Left ventricle myocardium superior (tissue), 1 donor: Measurements from ENCODE around the gene DDX4. TPM values are rescaled to one million over a fixed set of nuclear protein-coding genes. Genes with fewer than 3 reads are reported as not detected.
"Not testable (repeated sequence)": the region's sequence is repeated elsewhere in the genome, so short reads cannot be mapped to it uniquely, and the experiment has no call there.

Experiments used
- ATAC-seq: fragments of 200-7000 bp; cut with Tn5 transposase; one replicate; pipeline ENCODE4 v1.9.1; 2020; ENCODE audit warnings: mild to moderate bottlenecking, moderate library complexity
- DNase-seq: peaks from one replicate; pipeline ENCODE4 v3.0.0-alpha.2; 2020
- intact Hi-C: fragments of 100-400 bp; cut with micrococcal nuclease; formaldehyde crosslinking; loops from one replicate; pipeline ENCODE4 v1.11.0; 2022
- total RNA-seq: library from RNA; stranded (reverse); fragmentation: NEBNext Ultra II Directional; extraction: Animal tissue kit (Norgen Biotek cat#: 25700); gene quantifications from one replicate; pipeline ENCODE4 v1.2.1, GENCODE V29; 2021
- donor health status: DM: no; HTN: yes; CAD: no; lungs with severe emphysema.

Gene DDX4
- total RNA-seq, 1 donor from 2014 or later, result not detected

- intact Hi-C loops, result no loop called here
- ATAC-seq (no peak), DNase-seq (no peak)
These were observed 22.3 kb upstream of the DDX4 start for GRCh38 chr5:55715519-55716078.

DNA sequence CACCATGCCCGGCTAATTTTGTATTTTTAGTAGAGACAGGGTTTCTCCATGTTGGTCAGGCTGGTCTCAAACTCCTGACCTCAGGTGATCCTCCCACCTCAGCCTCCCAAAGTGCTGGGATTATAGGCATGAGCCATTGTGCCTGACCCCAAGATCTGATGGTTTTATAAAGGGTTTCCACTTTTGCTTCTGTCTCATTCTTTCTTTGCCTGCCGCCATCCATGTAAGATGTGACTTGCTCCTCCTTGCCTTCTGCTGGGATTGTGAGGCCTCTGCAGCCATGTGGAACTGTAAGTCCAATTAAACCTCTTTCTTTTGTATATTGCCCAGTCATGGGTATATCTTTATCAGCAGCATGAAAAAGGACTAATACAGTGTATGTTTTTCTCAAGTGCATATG lies 18.8 kb upstream of the DDX4 start:
- DNase-seq, ATAC-seq, intact Hi-C loops: not testable (repeated sequence)

GRCh38 chr5:55720188-55720703 lies 17.6 kb upstream of the DDX4 start:
- ATAC-seq, result no peak

DNA sequence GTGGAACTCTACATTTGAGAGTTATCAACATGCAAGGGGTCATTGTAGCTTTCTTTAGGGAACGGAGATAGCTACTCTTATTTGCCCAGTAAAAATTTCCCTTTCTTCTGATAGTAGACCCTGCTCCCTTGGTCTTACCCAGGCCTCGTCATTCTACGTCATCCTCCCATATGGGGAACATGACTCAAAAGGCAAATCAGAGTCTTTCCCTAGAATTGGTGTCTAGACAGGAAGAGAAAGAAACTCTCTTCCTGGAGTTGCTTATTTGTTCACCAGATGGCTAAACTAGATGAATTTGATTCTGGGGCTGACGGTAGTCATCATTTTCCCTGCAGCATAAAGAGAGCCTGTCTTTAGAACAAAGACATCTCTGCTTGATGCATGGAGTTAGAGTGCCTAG lies 13.6 kb upstream of the DDX4 start:
- ATAC-seq (no peak), DNase-seq (no peak)
- intact Hi-C loops, result no loop called here

More at GRCh38 chr5:55720188-55720703, 17.6 kb upstream of the DDX4 start:
- intact Hi-C loops, result no loop called here
- DNase-seq, result no peak

GRCh38 chr5:55731848-55732247 lies 6.0 kb upstream of the DDX4 start:
- DNase-seq, result no peak
- no peak for ATAC-seq
- intact Hi-C loops, result no loop called here

GRCh38 chr5:55732585-55732984 lies 5.3 kb upstream of the DDX4 start:
- DNase-seq (no peak), ATAC-seq (no peak)
- intact Hi-C loops, result no loop called here

DNA sequence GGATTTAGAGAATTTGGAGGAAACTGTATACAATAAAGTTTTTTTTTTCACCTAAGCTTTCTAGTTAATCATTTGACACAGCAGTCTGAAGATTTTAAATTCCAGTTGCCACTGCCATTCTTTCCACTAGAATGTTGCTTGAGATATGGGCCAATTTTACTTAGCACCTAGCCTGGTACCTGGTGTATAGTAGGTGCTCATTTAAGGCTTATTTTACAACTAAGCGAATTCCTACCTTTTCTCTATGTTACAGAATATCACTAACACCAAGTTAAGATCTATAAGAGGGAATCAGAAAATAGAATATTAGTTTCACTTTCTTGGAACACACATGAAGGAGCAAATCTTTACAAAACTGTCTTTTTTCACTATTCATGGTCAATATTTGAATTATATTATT lies 3.2 kb upstream of the DDX4 start:
- DNase-seq (no peak), ATAC-seq (no peak)
- intact Hi-C loops, result no loop called here

DNA sequence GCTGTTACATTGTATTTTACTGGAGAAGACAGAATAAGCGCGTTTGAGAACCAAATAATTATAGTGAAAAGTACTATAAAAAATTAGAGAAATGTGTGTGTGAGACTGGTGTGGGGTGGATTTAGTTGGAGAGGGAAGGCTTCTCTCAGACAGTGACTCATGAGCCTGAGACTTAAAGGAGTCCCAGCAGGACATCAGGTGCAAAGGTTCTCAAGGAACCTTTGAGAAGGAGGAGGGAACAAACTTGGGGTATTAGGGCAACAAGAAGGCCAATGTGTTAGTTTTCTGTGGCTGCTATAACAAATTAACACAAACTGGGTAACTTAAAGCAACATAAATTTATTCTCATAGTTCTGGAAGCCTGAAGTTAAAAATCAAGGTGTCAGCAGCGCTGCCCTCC lies 4.9 kb downstream of the DDX4 start:
- ATAC-seq, result no peak
- intact Hi-C loops, result no loop called here
- DNase-seq, result no peak

DNA sequence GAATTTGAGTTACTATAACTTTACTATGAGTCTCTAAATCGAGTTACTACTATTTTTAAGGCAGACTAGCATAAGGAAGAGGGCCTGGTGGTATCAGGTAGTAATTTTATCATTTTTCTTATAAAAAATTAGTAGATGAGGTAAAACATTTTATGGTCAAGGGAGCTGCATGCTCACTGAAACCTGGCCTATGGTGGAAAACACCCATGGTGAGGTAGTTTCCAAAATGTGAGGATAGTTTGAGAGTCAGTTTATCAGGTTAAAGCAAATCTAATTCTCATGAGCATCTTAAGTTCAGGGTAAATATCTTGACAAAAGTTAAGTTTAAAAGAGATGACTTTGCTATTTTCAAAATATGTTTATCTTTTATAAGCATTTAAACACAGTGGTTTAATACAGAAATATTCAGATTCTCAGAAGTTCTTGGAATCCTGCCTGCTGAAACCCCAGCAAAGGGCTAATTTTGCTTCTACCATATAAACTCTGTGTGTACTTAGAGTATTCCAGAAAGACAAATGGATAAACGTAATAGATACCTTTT lies 10.0 kb downstream of the DDX4 start:
- ATAC-seq (no peak), DNase-seq (no peak)
- intact Hi-C loops, result no loop called here

- intact Hi-C loops, result no loop called here
- DNase-seq, result no peak
- no peak for ATAC-seq
These were observed 11.5 kb downstream of the DDX4 start for GRCh38 chr5:55749387-55749786.

GRCh38 chr5:55750063-55750462 lies 12.2 kb downstream of the DDX4 start:
- ATAC-seq (no peak), DNase-seq (no peak)
- intact Hi-C loops, result no loop called here

DNA sequence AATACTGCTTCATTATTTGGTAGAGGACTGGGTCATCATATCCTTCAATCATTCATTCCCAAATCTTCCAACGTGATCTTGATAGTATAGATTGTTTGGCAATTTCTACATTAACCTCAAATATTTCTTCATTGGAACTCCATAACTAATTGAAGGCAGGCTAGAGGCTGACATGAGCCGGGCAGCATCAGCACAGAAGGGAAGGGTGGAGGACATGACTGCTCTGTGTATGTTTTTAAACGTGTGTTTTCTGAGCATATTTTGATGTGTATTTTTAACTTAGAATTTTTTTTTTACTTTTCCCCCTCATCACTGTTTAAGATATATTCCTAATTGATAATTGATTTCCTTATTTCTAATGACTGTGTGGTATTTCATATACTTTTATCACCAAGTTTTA lies 12.6 kb downstream of the DDX4 start:
- intact Hi-C loops, result no loop called here
- ATAC-seq (no peak), DNase-seq (no peak)

- ATAC-seq (no peak), DNase-seq (no peak)
- intact Hi-C loops, result no loop called here
These were observed 20.4 kb downstream of the DDX4 start for GRCh38 chr5:55758231-55758630.

GRCh38 chr5:55758714-55759113 lies 20.9 kb downstream of the DDX4 start:
- intact Hi-C loops, result no loop called here
- no peak for DNase-seq
- ATAC-seq, result no peak

GRCh38 chr5:55761721-55762120 lies 23.9 kb downstream of the DDX4 start:
- intact Hi-C loops, DNase-seq, ATAC-seq: not testable (repeated sequence)

DNA sequence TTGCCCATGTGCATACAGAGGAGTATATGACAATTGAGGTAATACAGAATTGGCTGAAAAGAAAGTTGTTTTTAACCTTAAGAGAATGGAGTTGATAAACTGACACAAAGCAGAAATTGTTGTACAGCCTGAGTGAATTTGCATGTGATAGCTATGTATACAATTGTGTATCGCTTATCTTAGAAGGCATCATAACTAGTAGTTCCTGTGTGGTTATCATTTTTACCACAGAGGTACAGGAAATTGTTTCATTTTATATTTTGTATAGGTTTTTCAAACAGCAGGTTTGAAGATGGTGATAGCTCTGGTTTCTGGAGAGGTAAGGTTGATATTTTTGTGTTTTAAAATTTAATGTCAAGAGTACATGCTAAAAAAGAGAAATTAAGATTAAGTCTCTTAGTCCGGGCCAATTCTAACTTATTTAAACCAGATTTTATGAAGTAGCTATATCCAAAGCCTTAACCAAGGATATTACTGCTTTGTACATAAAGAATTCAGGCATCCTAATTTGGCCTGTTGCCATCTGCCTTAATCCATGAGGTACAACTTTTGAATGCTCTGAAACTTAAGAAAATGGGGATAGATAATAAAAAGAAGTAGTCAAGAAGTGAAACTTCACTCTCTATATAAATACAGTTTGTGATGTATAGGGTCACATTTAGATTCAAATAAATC lies 26.0 kb downstream of the DDX4 start:
- DNase-seq, result no peak
- ATAC-seq, result no peak
- intact Hi-C loops, result no loop called here

- intact Hi-C loops, result no loop called here
- DNase-seq (no peak), ATAC-seq (no peak)
These were observed 30.4 kb downstream of the DDX4 start for GRCh38 chr5:55768279-55768678.

DNA sequence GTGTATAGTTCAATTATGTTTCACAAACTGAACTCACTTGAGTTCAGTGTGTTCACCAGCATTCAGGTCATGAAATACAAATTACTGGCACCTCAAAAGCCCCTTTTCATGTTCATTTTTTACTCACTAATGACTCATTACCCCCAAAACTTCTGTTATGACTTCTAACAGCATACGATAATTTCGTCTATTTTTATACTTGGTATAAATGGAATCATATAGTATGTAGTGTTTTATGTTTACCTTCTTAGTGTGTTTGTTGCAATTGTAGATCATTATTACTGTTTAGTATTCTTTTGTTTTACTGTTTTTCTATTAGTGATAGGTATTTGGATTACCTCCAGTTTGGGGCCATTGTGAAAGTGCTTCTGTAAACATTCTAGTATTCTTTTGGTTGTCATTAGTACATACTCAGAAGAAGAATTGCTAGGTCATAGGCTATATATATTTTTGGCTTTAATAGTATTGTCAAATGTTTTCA lies 33.4 kb downstream of the DDX4 start:
- DNase-seq (no peak), ATAC-seq (no peak)
- intact Hi-C loops, result no loop called here

- intact Hi-C loops, result no loop called here
- DNase-seq, result no peak
These were observed 35.2 kb downstream of the DDX4 start for GRCh38 chr5:55773057-55773456.

DNA sequence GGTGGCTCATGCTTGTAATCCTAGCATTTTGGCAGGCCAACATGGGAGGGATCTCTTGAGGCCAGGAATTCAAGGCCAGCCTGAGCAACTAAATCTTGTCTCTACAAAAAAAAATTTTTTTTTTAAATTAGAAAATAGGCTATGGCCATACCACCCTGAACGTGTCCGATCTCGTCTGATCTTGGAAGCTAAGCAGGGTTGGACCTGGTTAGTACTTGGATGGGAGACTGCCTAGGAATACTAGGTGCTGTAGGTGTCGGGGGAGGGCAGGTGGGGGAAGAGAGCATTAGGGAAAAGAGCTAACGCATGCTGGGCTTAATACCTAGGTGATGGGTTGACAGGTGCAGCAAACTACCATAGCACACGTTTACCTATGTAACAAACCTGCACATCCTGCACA lies 39.5 kb downstream of the DDX4 start:
- intact Hi-C loops, result no loop called here
- ATAC-seq (no peak), DNase-seq (no peak)

More at GRCh38 chr5:55773057-55773456, 35.2 kb downstream of the DDX4 start:
- no peak for ATAC-seq

- intact Hi-C loops, result no loop called here
- ATAC-seq (no peak), DNase-seq (no peak)
These were observed 63.1 kb downstream of the DDX4 start for GRCh38 chr5:55800924-55801323.
